H1 (cell line): Measurements from ENCODE around the gene STXBP6. TPM values are rescaled to one million over a fixed set of nuclear protein-coding genes. Genes with fewer than 3 reads are reported as not detected.

Experiments
- CHD1 ChIP-seq: IDR thresholded peaks from 2 replicates; pipeline ENCODE4 v1.6.1; 2012; ENCODE audit warnings: low read depth, low read length, improper control_type of control experiment
- EP300 ChIP-seq, 2 experiments: IDR thresholded peaks; 1 replicate in 1 of 2; 2 replicates in 1 of 2; pipeline ENCODE4 v1.6.1; 2011 to 2012; ENCODE audit warnings: low read depth in 2 of 2, low read length in 2 of 2, mild to moderate bottlenecking in 2 of 2, borderline replicate concordance in 1 of 2, inconsistent platforms in 1 of 2, moderate library complexity in 1 of 2
- HDAC6 ChIP-seq: IDR thresholded peaks from one replicate; pipeline ENCODE4 v1.7.1; 2012; ENCODE audit warnings: low read depth, mild to moderate bottlenecking, inconsistent platforms, low read length, moderate library complexity
- RAD21 ChIP-seq, 2 experiments: IDR thresholded peaks in 1 of 2; conservative IDR thresholded peaks in 1 of 2; 2 replicates each; pipeline ENCODE4 v1.6.1; 2011; ENCODE audit warnings: low read depth in 2 of 2, low read length in 2 of 2, improper control_type of control experiment in 1 of 2, inconsistent platforms in 1 of 2, mild to moderate bottlenecking in 1 of 2, moderate library complexity in 1 of 2
- SP4 ChIP-seq: IDR thresholded peaks from 2 replicates; pipeline ENCODE4 v1.6.1; 2012; ENCODE audit warnings: low read length, inconsistent platforms
- SRF ChIP-seq: IDR thresholded peaks from 2 replicates; pipeline ENCODE4 v1.6.1; 2011; ENCODE audit warnings: mild to moderate bottlenecking, low read depth, low read length, moderate library complexity
- polyA plus RNA-seq, 7 experiments: library from polyadenylated mRNA; depleted of rRNA in 3 of 7; stranded (reverse) in 5 of 7; unstranded in 2 of 7; fragments of >200 nt in 5 of 7; fragments of 200-250 nt in 2 of 7; gene quantifications; 1 replicate in 5 of 7; 2 replicates in 1 of 7; 4 replicates in 1 of 7; pipeline versions ENCODE4 v1.2.1 to v1.2.3, GENCODE V29; 2011 to 2013; ENCODE audit warnings: missing spikeins in 2 of 7, mixed read lengths in 2 of 7
- total RNA-seq: library from RNA; stranded (reverse); fragmentation: NEBNext Ultra II Directional; extraction: Animal tissue kit (Norgen Biotek cat#: 25700); gene quantifications from 2 replicates; pipeline ENCODE4 v1.2.1, GENCODE V29; 2021

STXBP6 gene
- total and polyA plus RNA-seq, 2 of the 8 experiments (the other 6 are each of a cell fraction or from before 2014, with no cell fraction given): 9.4 to 18.1 TPM

DNA sequence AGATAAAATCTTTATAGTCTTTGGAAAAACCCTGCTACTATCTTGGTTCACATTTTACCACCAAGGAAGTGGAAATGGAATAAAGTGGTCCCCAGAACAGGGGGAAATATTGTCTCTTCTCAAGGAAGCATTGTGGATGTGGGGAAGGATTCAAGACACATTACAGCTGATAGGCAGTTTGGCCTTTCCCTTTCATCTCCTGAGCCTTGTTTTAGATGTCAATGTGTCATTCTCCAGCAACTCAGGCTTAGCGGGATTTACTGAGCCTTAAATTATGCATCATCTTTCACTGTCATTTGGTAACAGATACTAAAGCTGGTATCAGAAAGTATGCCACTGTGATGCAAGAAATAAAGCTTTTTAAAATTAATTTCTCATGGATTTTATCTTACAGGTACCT lies 136.2 kb downstream of the STXBP6 start (continued):
- TF ChIP-seq CHD1 (no peak), SRF (no peak), EP300 (IDR thresholded peaks at IDR 0.05; ENCODE audit: borderline replicate concordance in 1 of 2, low read depth in 2 of 2, low read length in 2 of 2) (no peak), HDAC6 (no peak), RAD21 (IDR thresholded peaks at IDR 0.05 in 1 of 2, conservative IDR thresholded peaks at IDR 0.05 in 1 of 2; ENCODE audit: low read depth in 2 of 2, low read length in 2 of 2) (no peak), SP4 (no peak)
